SK-N-MC (cell line): ENCODE results near the gene MCU.

Source experiments
- EZH2 ChIP-seq: fragments of 200-600 bp; sonication (generic); IDR thresholded peaks from one replicate; pipeline ENCODE4 v1.6.1; 2017; ENCODE audit warnings: antibody characterized with exemption
- POLR2AphosphoS5 ChIP-seq: IDR thresholded peaks from 2 replicates; pipeline ENCODE4 v1.6.1; 2012; ENCODE audit warnings: mild to moderate bottlenecking, low read depth, low read length, borderline replicate concordance

DNA sequence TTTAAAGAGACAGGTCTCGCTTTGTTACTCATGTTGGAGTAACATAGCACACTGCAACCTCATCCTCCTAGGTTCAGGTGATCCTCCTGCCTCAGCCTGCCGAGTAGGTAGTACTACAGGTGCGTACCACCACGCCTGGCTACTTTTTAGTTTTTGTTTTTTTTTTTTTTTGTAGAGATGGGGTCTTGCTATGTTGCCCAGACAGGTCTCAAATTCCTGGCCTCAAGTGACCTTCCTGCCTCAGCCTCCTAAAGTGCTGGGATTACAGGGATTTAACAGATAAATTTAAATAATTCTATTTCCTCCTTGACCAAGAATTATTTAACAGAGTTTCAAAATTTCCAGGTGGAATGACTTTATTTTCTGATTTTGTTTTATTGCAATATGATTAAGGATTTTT lies 104.6 kb downstream of the MCU start:
- TF ChIP-seq POLR2AphosphoS5 (no peak), EZH2 (no peak)
